Measurements from ENCODE around the gene AR. TPM values are rescaled to one million over a fixed set of nuclear protein-coding genes. Genes with fewer than 3 reads are reported as not detected.

Gene AR
- total and polyA plus RNA-seq, 2 donors (not counting 1 experiment from before 2014, with no cell fraction given): not detected

GRCh38 chrX:67723580-67724351 is 179.9 kb downstream of the AR start:
- POLR2A ChIA-PET: no interaction called here
- H3K4me1 ChIP-seq (ENCODE audit: control insufficient read depth in 2 of 2, insufficient read depth in 2 of 2, low read length in 2 of 2): no peaks in the 10 kb centered on the region
- no peak overlapping the region for H3K4me2 ChIP-seq (replicated peaks; ENCODE audit: low read depth, low read length, poor library complexity, severe bottlenecking)
- Mint-ChIP-seq H3K9me3 (ENCODE audit: insufficient read depth) (no peaks in the 10 kb centered on the region), H3K4me3 (no peak overlapping the region), H3K27ac (no peak overlapping the region), H3K27me3 (no peaks in the 10 kb centered on the region), H3K4me1 (no peaks in the 10 kb centered on the region)
- H3K4me3 ChIP-seq (ENCODE audit: control extremely low read depth in 1 of 5, extremely low read depth in 1 of 5, insufficient read depth in 1 of 5, low read depth in 2 of 5, low read length in 4 of 5): no peak overlapping the region
- intact Hi-C loops (cut with micrococcal nuclease): no loop called here
- H3K36me3 ChIP-seq (replicated peaks in 1 of 2; ENCODE audit: control extremely low read depth in 1 of 2, control insufficient read depth in 1 of 2, extremely low read depth in 1 of 2, insufficient read depth in 2 of 2, low read length in 1 of 2): no peaks in the 10 kb centered on the region
- no peak overlapping the region for H3K9ac ChIP-seq (ENCODE audit: low read length)
- no peak overlapping the region for H3K27ac ChIP-seq (ENCODE audit: low read length in 2 of 2)
- WGBS (ENCODE audit: insufficient coverage): 91% methylated on average over 3 of the region's 5 CpGs
- no peaks in the 10 kb centered on the region for H4K20me1 ChIP-seq (ENCODE audit: control insufficient read depth, insufficient read depth, low read length, poor library complexity, severe bottlenecking)
- no peaks in the 10 kb centered on the region for H3K79me2 ChIP-seq (ENCODE audit: control insufficient read depth, insufficient read depth, low read length)
- TF ChIP-seq CTCF (IDR thresholded peaks at IDR 0.05) (no peak), EZH2 (IDR thresholded peaks at IDR 0.05; ENCODE audit: borderline replicate concordance, insufficient read depth, low read depth, low read length, poor library complexity, severe bottlenecking) (no peak)
- no peak for DNase-seq
- no peaks in the 10 kb centered on the region for H3K27me3 ChIP-seq (replicated peaks in 1 of 4; ENCODE audit: control extremely low read depth in 1 of 4, control insufficient read depth in 3 of 4, insufficient read depth in 4 of 4, low read length in 3 of 4)
- CTCF ChIA-PET: no interaction called here
- no peaks in the 10 kb centered on the region for H3K9me3 ChIP-seq (ENCODE audit: control extremely low read depth in 1 of 3, control insufficient read depth in 2 of 3, insufficient read depth in 1 of 3, low read length in 2 of 3)
- no peak for ATAC-seq (ENCODE audit: low read depth)
- H2AFZ ChIP-seq (ENCODE audit: insufficient read depth, low read depth, low read length, poor library complexity, severe bottlenecking): no peak overlapping the region

GRCh38 chrX:67724359-67725110 is 180.7 kb downstream of the AR start:
- Mint-ChIP-seq H3K27ac (no peak overlapping the region), H3K4me3 (no peak overlapping the region), H3K9me3 (ENCODE audit: insufficient read depth) (no peaks in the 10 kb centered on the region), H3K4me1 (no peaks in the 10 kb centered on the region), H3K27me3 (no peaks in the 10 kb centered on the region)
- DNase-seq: no peak
- no peaks in the 10 kb centered on the region for H3K9me3 ChIP-seq (ENCODE audit: control extremely low read depth in 1 of 3, control insufficient read depth in 2 of 3, insufficient read depth in 1 of 3, low read length in 2 of 3)
- H3K27me3 ChIP-seq (replicated peaks in 1 of 4; ENCODE audit: control extremely low read depth in 1 of 4, control insufficient read depth in 3 of 4, insufficient read depth in 4 of 4, low read length in 3 of 4): no peaks in the 10 kb centered on the region
- no peaks in the 10 kb centered on the region for H4K20me1 ChIP-seq (ENCODE audit: control insufficient read depth, insufficient read depth, low read length, poor library complexity, severe bottlenecking)
- intact Hi-C loops (cut with micrococcal nuclease): no loop called here
- 100% methylated on average over 1 of the region's 5 CpGs for WGBS (ENCODE audit: insufficient coverage)
- no peaks in the 10 kb centered on the region for H3K4me1 ChIP-seq (ENCODE audit: control insufficient read depth in 2 of 2, insufficient read depth in 2 of 2, low read length in 2 of 2)
- no peak overlapping the region for H3K4me3 ChIP-seq (ENCODE audit: control extremely low read depth in 1 of 5, extremely low read depth in 1 of 5, insufficient read depth in 1 of 5, low read depth in 2 of 5, low read length in 4 of 5)
- no peaks in the 10 kb centered on the region for H3K36me3 ChIP-seq (replicated peaks in 1 of 2; ENCODE audit: control extremely low read depth in 1 of 2, control insufficient read depth in 1 of 2, extremely low read depth in 1 of 2, insufficient read depth in 2 of 2, low read length in 1 of 2)
- TF ChIP-seq CTCF (IDR thresholded peaks at IDR 0.05) (no peak), EZH2 (IDR thresholded peaks at IDR 0.05; ENCODE audit: borderline replicate concordance, insufficient read depth, low read depth, low read length, poor library complexity, severe bottlenecking) (no peak)
- H3K9ac ChIP-seq (ENCODE audit: low read length): no peak overlapping the region
- CTCF ChIA-PET: no interaction called here
- H3K4me2 ChIP-seq (replicated peaks; ENCODE audit: low read depth, low read length, poor library complexity, severe bottlenecking): no peak overlapping the region
- H2AFZ ChIP-seq (ENCODE audit: insufficient read depth, low read depth, low read length, poor library complexity, severe bottlenecking): no peak overlapping the region
- no peak for ATAC-seq (ENCODE audit: low read depth)
- no peak overlapping the region for H3K27ac ChIP-seq (ENCODE audit: low read length in 2 of 2)
- POLR2A ChIA-PET: no interaction called here
- no peaks in the 10 kb centered on the region for H3K79me2 ChIP-seq (ENCODE audit: control insufficient read depth, insufficient read depth, low read length)

Measured in B cell (primary cell).